Sciatic nerve (tissue), 2 donors: ENCODE results near the gene NT5C3B. TPM values are rescaled to one million over a fixed set of nuclear protein-coding genes. Genes with fewer than 3 reads are reported as not detected.
"Not testable (repeated sequence)": the region's sequence is repeated elsewhere in the genome, so short reads cannot be mapped to it uniquely, and the experiment has no call there.

ENCODE experiments used
- ATAC-seq: fragments of 200-7000 bp; cut with Tn5 transposase; one replicate; pipeline ENCODE4 v1.9.1; 2020; ENCODE audit warnings: mild to moderate bottlenecking, moderate library complexity
- DNase-seq: peaks from one replicate; pipeline ENCODE4 v3.0.0-alpha.2; 2020; ENCODE audit warnings: low spot score
- intact Hi-C: fragments of 100-400 bp; cut with DNase I; formaldehyde crosslinking; loops from one replicate; pipeline ENCODE4 v1.14.2; 2022
- total RNA-seq: library from RNA; stranded (reverse); fragmentation: NEBNext Ultra II Directional; extraction: Animal tissue kit (Norgen Biotek cat#: 25700); gene quantifications from one replicate; pipeline ENCODE4 v1.2.1, GENCODE V29; 2021
- donor health status: DM: no; HTN: no; CAD: no.
- donor health status: DM: no; HTN: no; CAD: no.

NT5C3B gene
- 34.6 TPM for total RNA-seq

DNA sequence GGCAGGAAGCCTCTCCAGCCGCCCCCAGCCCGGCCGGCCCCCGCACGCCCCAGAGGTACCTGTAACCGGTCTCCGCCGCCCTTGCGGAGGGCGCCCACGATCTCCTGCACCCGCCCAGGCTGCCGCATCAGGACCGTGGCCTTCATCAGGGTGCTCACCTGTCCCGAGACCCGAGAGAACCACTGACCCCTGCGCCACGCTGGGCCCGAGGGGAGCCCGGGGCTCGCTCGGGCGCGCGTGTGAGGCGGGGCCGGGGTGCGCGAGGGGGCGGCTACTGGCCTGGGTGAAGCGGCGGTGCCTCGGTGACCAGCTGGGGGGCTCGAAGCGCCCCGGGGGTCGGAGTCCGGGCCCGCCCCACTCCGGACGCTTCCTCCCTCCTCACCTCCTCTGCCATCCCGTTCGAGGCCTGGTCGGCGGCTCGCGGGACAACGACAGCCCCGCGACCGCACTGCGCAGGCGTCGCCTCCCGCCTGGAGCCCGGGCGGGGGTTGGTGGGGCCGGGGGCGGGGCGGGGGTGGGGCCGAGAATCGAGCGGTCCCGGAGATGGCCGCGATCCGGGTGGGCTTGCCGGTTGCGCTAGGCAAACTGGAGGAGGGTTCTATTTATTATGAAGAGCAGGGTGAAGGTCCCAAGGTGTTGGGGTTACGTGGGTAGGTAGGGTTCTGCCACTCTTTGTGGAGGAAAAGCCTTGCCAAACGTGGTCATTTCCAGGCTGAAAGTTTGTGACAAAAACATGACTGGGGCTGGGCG lies at the start of gene NT5C3B:
TSS of gene NT5C3B (minus strand) at position 433 of the 750 bp plus-strand sequence. CDS start at position 394, 39 bp downstream.
- ATAC-seq: peak; percentile 90
- DNase-seq: peak; percentile 71
- intact Hi-C loops: no loop called here

DNA sequence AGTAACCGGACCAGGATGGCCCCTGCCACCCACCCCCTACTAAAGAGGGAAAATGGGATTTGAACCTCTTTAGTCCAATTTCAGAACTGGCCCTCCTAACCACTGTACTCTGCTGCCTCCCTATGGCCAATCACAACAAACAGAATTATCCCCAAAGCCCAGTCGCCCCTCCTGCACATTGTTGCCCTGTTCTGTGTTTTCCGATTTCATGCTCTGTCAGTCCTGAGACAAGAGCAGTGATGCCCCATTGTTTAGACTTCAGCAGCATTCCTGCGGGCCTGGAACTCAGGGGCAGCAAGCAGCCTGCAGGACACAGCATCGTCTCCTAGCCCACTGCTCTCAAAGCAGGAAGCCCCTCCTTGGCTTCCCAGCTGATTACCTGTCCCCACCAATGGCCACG lies 49.7 kb upstream of the NT5C3B start:
- DNase-seq (no peak), ATAC-seq (no peak)
- intact Hi-C loops: no loop called here

DNA sequence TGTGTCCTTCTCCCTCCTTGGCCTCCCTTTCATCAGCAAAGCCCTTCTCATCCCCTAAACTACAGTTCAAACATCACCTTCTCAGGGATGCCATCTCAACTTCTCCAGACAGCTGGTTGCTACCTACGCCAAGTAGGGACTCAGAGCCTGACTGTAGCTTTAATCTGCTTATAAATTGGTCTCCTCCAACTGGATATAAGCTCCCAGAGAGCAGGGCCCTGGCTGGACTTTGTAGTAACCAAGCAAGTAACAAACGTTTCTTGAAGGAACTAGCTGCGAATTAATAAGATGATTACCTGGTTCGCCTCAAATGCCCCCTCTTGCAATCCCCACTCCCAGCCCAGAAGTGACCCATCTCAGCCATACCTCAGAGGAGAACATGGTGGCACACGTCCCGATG lies 46.7 kb upstream of the NT5C3B start:
- intact Hi-C loops: no loop called here
- ATAC-seq (no peak), DNase-seq (no peak)

DNA sequence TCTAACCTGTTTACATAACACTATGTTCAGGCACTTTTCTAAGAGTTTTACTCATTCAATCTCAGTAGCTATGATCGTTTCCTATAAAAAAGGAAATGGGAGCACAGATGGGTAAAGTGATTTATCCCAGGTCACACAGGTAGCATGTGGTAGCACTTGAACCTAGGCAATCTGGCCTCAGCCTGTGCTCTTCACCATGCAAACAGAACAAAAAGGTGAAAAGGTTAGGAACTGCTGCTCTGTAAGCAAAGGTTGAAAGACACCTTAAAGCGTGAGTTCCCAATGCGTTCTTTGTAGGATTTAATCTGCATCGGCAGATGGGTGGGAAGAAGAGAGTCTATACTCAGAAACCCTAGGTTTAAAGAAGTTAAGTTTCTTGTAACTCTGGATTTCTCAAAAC lies 44.1 kb upstream of the NT5C3B start:
- no peak for ATAC-seq

DNA sequence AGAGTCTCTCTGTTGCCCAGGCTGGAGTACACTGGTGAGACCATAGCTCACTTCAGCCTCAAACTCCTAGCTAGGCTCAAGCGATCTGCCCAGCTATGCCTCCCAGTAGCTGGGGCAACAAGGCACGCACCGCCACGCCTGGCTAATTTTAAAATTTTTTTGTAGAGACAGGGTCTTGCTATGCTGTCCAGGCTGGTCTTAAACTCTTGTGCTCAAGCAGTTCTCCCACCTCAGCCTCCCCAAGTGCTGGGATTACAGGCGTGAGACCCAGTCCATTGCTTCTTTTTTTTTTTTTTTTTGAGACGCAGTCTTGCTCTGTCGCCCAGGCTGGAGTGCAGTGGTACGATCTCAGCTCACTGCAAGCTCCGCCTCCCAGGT lies 38.2 kb upstream of the NT5C3B start:
- intact Hi-C loops, DNase-seq: not testable (repeated sequence)
- peak; percentile 24 for ATAC-seq

More for the DNA sequence above, 44.1 kb upstream of the NT5C3B start:
- DNase-seq: no peak
- intact Hi-C loops: no loop called here

DNA sequence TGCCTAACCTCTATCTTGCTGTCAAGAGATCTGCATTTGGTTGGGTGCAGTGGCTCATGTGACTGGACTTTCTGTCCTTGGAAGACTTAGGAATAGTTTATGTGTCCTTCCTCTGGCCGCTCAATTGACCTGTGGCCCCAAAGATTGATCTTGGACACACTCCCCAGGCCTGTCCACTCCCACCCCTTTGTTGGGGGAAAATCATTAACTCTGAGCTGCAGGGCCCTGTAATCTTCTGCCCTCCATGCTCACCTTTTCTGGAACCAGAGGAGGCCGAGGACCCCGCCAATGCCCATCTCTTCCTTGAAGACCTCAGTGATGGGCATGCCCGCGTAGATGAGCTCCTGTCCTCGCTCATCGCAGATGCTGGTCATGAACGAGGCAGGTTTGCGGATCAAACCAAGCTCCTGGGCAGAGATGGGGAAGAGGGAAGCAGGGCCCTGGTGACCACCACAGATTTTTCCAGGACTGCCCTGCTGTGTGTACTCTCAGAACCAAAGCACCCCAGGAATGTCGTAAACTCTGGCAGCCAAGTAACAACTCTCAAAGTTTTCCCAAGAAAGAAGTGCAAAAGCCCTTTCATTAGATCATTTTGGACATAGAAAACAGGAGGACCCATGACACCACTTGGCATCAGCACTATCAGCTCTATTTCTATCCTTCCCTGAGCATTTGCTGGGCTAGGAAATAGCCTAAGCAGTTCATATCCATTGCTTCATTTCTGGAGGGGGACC lies 37.7 kb upstream of the NT5C3B start:
- DNase-seq (no peak), ATAC-seq (peak; percentile 17)
- intact Hi-C loops: no loop called here

DNA sequence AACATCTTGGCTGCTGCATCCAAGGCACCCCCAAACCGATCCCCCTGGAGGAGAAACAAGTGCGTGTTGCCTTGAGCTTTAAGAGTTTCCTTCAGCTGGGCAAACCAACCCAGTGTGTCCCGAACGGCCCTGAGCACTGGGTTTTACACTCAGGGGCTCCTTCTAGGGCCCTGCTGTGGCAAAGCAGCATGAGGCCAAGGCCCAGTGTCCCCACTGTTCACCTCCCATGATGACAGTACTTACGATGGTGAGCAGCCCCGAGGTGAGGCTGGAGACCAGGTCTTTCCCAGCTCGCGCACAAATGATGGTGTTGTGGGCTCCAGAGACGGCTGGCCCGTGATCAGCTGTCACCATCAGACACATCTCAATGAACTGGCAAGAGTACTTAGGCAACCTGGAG lies 35.8 kb upstream of the NT5C3B start:
- ATAC-seq (no peak), DNase-seq (no peak)
- intact Hi-C loops: no loop called here

DNA sequence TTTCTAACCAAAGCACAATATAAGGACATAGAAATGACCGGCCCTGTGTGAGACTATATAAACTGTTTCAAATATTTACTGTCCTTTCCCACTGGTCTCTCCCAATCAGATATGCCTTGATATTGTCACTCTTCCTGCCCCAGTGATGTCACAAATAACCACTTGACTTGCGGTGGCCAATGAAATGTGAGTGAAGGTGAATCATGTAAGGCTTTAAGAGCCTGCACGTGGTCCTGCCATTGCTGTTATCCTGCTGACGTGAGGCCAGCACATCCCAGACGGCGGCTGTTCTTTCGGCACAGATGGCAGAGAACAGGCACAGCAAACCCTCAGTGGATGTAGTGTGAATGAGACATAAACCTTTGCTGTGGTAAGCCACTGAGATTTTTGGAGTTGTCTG lies 34.6 kb upstream of the NT5C3B start:
- intact Hi-C loops: no loop called here
- DNase-seq (no peak), ATAC-seq (no peak)

DNA sequence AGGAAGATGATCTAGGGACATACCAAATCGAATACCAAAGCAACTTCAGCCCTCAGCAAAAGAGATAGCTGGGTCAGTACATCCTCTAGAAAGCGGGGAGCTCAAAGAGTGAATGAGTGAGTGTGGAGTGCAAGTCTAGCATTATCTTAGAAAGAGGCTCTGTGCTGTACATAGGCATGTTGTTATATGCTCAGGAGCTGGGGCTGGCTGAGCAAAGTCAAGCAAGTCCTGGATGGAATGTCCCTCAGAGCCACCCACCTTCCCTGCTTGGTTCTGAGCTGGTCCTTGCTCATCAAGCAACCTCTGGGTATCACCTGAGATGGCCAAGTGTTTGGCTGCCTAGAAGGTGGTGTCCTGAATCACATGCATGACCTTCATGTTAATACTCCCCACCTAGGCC lies 34.1 kb upstream of the NT5C3B start:
- no peak for ATAC-seq
- no peak for DNase-seq
- intact Hi-C loops: no loop called here

DNA sequence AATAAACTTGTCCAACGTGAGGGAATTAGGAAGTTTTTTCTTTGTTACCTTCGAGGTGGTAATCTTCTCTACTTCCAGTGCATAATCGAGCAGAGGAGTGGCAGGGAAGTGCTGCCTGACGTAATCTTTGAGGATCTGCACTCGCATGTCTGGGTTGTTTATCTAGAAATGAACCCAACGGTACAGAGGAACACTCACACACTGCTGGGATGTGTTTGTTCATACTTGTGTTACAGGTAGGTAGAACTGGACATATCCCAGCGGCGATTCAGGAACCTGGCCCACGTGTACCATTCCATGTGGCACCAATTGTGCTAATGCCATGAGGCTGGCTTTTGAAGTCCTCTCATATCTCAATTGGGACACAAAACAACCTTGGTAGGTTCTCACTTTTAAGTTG lies 33.4 kb upstream of the NT5C3B start:
- ATAC-seq (no peak), DNase-seq (no peak)
- intact Hi-C loops: no loop called here

DNA sequence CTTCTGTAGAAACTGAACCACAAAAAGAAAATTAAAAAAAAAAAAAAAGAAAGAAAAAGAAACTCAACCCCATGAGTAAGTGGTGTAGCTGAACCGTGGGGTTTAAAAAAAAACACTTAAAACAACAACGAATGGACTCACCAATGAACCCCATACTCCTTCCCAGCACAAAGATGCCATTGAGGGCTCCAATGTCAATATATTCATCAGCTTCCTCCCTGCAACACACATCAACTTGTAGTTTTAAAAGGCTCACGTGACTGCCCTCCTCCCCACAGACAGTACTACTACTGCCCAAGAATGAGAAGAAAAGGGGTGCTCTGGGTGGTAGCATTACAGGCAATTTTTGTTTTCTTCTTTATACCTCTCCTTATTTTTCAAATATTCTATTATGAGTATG lies 32.5 kb upstream of the NT5C3B start:
- DNase-seq (no peak), ATAC-seq (no peak)
- intact Hi-C loops: no loop called here

DNA sequence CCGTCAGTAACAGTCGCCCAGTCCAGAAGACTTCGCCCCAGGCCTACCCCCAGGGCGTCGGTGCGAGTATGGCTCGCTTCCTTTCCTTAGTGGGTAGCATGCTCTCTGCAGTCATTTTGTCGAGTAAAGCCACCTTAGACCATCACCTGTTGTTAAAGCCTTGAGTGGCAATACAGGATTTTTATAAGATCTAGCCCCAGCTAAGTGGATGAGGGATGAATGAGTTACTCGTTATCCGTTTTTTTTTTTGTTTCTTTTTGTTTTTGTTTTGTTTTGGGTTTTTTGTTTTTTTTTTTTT lies 29.5 kb upstream of the NT5C3B start:
- intact Hi-C loops: no loop called here

DNA sequence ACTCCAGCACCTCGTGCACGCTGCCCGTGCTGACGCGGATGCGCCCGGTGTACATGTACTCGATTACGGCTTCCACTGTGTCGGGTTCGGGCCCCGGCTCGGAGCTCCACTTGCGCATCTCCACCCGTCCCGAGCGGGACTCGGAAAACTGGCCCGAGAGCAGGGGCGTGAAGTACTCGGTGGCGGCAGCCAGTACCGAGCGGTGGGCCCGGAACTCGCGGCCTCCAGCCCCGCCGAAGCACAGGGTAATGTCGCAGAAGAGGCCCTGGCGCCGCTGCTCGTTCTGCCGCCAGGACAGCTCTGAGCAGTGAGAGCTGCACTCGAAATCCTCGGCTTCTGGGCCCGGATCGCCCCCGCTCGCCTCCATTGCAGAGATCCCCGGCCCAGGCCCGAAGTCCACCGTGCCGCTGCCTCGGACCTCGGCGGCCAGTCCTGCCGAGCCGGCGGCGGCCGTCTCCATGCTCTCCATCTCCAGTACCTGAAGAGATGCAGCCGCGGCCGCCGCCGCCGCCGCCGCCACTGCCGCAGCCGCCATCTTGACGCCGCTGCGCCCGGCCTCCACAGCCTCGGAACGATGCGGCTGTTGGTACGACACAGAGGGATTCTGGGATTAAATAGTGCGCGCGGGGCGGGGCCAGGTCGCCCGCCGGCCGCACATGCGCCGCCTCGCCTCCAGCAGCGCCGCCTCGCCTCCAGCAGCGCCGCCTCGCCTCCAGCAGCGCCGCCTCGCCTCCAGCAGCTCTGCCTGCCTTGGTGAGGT lies 29.0 kb upstream of the NT5C3B start, which contains the start of gene KLHL11:
TSS of gene KLHL11 (minus strand) at position 588 of the 760 bp plus-strand sequence. CDS start at position 535, 53 bp downstream.
- DNase-seq: peak; percentile 91
- intact Hi-C loops: no loop called here
- peak; percentile 96 for ATAC-seq

More for the DNA sequence above, 29.5 kb upstream of the NT5C3B start:
- DNase-seq (no peak), ATAC-seq (no peak)

DNA sequence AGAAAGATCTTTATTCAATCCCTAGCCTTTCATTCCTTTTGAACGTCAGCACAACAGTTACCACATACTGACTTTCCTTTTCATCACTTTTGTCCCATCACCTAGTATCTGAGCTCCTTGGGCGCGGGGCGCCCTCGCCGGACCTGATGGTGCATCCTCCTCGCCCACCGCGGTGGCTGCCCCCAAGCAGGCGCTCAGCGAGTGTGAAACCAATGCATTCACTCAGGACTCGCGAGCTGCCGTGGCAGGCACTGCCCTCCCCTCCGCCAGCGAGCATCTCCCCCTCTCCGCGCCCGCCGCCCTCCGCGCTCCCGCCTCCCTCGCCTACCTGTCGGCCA lies 28.4 kb upstream of the NT5C3B start:
- no peak for DNase-seq
- intact Hi-C loops: no loop called here
- ATAC-seq: no peak

DNA sequence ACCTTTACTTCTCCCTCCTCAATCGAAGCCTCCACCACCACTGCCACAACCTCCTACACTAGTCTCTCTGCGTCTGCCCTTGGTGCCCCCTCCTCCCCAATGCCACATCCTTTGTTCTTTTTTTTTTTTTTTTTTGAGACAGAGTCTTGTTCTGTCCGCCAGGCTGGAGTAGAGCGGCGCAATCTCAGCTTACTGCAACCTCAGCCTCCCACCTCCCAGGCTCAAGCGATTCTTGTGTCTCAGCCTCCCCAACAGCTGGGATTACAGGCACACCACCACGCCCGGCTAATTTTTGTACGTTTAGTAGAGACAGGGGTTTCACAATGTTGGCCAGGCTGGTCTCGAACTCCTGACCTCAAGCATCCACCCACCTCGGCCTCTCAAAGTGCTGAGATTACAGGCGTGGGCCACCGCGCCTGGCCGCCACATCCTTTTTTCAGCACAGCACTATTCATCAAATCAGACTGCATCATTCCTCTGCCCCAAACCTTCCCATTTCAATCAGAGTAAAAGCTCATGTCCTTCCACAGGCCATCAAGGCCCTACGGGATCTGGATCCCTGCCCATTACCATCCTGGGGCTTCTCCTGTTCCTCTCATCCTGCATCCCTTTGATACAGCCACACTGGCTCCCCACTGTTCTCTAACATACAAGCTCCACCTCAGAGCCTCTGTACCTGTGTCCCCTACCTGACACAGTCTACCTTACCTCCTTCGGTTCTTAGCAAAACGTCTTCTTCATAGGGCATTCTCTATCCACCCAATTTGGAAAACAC lies 27.2 kb upstream of the NT5C3B start:
- intact Hi-C loops: no loop called here
- no peak for ATAC-seq
- DNase-seq: no peak

DNA sequence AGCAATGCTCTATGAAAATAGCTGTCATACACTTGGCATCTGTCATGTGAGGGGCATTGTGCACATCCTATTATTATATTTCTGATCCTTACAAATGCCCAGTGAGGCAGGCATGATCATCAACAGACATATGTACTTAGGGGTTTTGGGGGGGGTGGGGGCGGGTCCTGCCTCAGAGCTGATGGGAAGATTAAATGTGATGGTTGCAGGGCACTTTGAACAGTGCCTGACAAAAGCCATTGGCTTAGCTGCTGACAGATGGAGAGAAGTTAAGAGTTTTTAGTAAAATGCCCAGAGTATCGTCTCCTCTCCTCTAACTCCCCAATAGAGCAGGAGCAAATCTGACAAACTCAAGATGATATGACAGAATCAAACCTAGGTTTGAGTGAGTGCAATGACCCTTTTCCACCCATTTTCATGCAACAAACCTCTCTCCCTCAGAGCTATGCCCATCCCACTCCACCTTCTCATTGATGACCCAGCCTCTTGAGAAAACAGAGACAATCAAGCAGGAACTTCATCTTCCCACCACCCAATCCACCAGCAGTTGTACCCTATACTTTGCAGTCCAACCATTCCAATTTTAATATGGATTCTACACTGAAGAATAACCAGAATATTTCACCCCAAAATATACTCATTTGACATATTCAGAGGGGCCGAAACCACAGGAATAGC lies 24.4 kb upstream of the NT5C3B start:
- ATAC-seq: no peak
- intact Hi-C loops: no loop called here
- DNase-seq: no peak

DNA sequence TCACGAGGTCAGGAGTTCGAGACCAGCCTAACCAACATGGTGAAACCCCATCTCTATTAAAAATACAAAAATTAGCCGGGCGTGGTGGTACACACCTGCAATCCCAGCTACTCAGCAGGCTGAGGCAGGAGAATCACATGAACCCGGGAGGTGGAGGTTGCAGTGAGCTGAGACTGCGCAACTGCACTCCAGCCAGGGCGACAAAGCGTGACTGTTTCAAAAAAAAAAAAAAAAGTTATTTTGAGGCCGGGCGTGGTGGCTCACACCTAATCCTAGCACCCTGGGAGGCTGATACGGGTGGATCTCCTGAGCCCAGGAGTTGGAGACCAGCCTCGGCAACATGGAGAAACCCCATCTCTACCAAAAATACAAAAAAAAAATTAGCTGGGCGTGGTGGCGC lies 15.3 kb upstream of the NT5C3B start:
- intact Hi-C loops, ATAC-seq, DNase-seq: not testable (repeated sequence)

DNA sequence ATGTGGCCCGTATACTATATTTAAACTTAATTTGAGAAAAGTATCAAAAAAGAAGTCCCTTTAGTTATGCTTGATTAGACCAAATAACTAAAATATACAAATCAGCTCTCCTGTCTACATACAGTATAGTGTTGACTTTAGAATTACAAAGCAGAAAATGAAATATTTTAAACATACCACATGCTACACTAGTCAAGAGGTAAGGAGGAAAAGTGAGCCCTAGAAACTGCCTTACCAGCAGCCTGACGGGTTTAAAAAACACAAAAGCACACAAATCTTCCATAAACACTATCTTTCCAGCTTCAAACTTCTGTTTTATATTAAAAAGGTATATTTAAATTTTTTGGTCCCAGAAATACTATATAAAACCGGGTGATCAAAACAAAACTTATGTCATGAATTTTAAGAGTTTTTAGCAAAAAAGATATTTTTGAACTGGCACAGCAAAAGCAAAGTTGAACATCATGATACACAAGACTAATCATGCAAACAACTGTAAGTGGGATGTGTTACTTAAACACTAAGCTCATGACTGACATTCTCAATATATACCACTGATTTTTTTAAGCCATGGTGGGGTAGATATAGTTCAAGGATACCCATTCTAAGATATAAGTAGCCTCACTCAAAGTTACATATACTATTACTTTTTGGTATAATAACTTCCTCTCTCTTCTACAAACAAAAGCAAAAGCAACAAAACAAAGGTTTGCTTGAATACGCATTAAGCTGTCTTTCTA lies 13.4 kb upstream of the NT5C3B start:
- ATAC-seq: no peak
- intact Hi-C loops: no loop called here
- DNase-seq: no peak
